HG02852 (cell line): Measurements from ENCODE around the gene CNDP2.
A peak's percentile ranks its signal among the peaks of the same experiment; 100 is the strongest.

Experiments
- ATAC-seq: cut with Tn5 transposase; IDR thresholded peaks from one replicate; pipeline ENCODE4 v1.9.1; 2021; ENCODE audit warnings: mild to moderate bottlenecking, moderate library complexity; ENCODE audit not compliant: unreplicated experiment

The CNDP2 gene

DNA sequence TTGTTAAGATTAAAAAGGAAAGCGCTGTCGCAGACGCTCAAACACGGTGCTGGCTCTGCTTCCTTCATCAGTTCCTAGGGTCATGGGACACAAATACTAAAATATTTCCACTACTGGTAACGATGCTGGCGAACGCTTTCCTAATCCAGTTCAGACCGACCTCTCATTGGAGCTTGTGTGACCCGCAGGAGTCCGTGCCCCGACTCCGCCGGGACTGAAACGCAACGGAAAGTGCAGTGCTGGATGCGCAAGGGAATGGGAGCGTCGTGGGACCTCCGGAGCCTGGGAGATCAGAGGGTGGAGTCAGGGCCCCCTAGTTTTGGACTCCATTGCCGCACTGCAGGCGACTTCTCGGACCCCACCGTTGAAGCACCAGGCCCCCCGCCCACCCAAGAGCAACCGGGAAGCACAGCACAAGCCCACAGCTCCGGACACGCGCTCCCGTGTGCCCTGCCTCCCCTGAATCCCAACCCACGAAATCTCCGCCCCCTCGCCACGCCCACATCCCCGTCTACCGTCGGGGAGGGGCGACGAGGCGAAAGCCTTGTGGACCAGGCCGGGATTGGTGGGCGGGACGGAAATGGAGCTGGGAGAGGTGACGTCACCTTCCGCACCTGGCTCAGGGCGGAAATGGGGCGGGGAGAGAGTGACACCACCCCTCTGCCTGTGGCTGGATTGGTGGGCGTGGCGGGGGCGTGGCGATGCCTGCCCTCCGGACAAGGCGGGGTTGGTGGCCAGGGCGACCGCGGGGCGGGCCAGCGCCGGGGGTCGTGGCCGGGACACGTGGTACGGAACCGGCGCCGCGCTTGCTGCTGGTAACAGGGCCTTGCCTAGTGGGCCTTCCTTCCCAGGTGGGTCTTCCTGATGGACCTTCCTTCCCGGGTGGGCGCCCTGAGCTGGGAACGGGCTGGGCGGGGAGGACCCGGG, at the start of gene CNDP2:
TSS of gene CNDP2 (plus strand) at position 783 of the 927 bp plus-strand sequence. CDS start 3,611 bp downstream, outside the sequence.
- peak; percentile 76 for ATAC-seq

GRCh38 chr18:74446631-74447403, 49.3 kb upstream of the CNDP2 start:
- ATAC-seq, result no peak

DNA sequence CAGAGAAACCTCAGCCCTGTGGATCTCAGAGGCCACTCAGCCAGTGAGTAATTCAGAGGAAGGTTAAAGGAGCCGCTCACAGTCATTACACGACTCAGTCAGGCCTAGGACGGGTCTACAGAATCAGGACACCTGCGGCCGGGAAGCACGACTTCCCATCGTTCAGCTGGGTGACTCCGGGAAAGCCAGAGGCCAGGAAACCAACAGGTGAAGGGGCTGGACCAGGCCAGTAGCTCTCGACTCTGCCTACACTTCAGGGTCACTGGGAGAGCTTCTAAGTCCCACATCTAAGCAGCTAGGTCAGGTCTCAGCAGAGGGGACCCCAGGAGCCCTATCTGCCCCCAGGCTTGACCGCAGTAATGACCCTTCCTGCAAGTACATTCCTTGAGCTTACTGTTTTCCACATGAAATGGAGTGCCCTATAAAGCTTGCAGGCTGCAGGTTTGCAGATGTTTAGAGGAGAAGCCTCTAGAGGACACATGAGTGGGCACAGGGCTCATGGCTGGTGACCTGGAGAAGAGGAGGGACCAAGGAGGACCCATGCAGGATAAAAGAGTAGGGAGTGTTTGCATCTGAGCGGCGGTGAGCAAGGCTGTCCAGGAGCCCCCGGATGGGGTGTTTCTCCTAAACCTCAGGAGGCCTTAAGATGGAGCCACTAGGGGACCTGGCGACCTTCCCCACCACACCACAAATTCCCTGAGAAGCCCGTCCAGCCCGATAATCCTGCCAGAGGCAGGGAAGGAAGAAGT, 48.6 kb upstream of the CNDP2 start:
- no peak for ATAC-seq

DNA sequence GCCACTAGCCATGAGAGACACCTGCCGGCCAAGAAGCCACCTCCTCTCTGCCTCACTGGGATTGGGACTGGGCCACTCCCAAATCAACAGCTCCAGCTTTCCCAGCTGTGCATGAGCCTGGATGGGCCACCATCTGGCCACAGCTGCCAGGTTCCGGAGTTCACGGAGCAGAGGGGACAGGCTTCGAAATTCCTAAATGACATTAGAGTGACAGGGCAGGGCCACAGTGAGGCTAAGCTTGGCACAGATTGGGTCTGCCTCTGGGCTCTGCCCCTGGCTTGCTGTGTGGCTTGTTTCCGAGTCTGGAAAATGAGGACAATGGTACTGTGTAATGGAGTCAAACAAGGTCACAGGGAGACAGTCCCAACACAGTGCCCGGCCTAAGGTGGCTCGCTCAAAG, 45.5 kb upstream of the CNDP2 start:
- no peak for ATAC-seq

DNA sequence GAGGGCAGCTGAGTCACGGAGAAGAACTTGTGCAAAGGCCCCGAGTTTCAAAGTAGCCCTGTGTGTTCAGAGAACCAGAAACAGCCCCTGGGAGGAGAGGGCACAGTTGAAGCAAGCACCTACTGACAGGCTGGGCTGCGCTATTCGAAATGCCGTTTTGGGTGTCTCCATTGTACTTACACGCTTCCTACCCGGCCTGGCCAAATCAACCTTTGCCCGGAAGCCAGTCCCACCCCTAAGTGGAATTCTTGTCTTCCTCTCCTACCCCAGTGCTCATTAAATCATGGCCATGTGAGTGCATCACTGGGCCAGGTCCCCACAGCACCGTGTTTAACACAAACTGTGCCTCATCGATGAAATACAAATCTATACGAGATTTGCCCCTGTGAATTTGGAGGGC, 45.0 kb upstream of the CNDP2 start:
- ATAC-seq, result no peak

DNA sequence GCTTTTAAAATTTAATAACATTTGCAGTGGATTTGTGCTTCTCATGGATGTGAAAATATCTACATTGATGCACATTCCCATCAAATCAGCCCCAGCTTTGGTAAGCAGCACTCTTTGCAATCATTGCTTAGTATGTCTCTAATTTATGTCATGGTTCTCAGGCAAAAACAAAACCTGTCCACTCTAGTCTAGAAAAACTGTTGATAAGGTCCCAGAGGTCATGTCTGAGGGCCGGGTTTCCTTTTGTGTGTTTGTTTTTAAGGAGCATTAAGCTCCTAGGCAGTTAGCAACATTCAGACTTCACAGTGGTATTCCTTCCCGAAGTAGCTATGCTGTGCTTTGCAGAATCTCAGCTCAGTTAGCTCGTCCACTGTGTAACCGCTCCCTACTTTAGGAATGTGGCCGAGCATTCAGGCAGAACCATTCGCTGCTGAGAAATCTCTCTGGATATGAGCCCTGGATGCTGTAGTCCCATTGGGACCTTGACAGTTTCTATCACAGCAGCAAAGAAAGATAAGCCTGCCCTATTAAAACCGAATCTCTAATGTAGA, 43.1 kb upstream of the CNDP2 start:
- no peak for ATAC-seq

- ATAC-seq, result no peak
Observed at GRCh38 chr18:74453642-74454198, 42.4 kb upstream of the CNDP2 start.

GRCh38 chr18:74454279-74454751, 41.8 kb upstream of the CNDP2 start:
- no peak for ATAC-seq

DNA sequence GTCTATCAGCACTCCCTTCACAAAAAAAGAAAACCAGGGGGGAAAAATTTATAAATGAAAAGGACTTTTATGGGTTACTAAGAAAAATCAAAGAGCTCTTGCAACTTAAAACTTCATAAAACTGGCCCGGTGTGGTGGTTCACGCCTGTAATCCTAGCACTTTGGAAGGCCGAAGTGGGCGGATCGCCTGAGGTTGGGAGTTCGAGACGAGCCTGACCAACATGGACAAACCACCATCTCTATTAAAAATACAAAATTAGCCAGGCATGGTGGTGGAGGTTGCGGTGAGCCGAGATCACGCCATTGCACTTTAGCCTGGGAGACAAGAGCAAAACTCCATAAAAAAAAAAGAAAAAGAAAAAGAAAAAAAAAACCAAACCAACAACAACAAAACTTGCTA, 40.8 kb upstream of the CNDP2 start:
- ATAC-seq, result no peak

DNA sequence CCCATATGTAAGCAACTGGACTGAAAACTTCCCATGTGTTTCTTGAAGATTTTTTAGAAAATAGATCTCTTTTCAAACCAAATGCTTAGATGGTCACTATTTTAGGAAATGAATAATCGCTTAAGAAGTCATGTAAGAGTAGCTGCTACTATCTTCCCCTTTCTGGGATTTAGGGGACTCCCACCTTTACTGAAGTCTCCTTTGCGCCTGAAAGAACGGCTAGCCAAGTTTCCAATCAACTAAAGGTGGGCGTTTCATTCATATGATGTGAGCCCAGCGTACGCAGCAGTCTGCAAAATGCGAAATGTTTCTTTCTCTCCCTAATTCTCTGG, 40.2 kb upstream of the CNDP2 start:
- ATAC-seq, result no peak

GRCh38 chr18:74456349-74457042, 39.7 kb upstream of the CNDP2 start:
- ATAC-seq, result no peak

DNA sequence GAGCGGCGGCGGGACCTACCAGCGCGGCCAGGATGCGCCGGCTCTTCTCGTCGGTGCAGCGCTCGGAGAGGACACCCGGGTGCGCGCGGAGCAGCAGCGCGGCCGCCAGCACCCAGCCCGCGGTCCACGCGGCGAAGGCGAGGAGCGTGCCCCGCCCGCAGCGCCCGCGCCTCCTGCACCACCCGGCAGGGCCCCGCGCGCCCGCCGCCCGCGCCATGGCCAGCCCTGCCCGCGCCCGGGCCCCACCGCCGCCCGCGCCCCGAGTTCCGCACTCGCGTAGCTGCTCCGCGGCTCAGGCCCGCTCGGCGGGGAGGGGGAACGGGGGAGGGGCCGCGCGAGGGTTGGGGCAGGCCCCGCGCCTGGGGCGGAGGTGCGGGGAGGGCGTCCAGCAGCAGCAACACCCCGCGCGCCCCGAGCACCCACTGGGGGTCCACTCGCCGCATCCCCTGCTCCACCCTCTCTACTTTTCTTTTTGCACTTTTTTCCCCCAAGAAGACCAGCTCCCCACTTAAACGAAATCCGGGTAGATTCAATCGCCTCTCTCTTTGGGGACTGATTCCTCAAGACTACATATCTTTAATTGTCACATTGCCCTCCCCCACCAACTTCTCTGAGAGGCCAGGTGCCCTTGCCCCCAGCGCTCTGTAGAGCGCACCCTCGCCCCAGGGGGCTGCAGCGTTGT, 39.0 kb upstream of the CNDP2 start, which contains the start of gene DIPK1C:
TSS of gene DIPK1C (minus strand) at position 266 of the 682 bp plus-strand sequence. CDS start at position 217, 49 bp downstream.
- ATAC-seq, result no peak

DNA sequence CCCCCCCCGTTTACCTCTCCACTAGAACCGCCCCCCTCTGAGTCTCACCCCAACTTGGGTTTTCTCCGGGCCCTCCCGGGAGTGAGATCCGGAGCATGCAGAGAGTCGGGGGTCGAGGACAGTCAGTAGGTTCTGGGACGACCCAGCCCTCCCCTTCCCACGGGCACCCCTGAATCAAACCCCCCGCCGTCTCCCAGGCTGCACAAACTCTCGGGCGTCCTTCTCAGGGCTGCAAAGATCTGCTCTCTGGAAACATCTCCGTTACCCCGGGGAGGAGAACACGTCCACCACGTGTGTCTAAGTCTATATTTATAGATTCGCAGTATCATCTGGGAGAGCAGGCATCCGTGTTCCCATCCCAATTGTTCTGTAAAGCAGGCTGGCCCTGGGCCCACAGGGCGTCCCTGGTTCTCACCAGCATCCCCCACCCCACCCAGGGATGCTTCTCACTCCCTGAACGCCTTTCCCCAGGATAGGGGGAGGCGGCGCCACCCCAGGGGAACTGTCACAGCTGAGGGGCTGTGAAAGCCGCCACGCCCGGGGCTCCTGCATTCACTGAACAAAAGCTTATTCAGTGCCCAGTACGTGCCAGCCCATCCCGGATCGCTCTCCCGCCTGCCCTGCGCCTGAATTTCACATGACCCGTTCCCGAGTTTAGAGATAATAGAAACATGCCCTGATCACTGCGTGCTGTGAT, 38.3 kb upstream of the CNDP2 start:
- ATAC-seq, result no peak

DNA sequence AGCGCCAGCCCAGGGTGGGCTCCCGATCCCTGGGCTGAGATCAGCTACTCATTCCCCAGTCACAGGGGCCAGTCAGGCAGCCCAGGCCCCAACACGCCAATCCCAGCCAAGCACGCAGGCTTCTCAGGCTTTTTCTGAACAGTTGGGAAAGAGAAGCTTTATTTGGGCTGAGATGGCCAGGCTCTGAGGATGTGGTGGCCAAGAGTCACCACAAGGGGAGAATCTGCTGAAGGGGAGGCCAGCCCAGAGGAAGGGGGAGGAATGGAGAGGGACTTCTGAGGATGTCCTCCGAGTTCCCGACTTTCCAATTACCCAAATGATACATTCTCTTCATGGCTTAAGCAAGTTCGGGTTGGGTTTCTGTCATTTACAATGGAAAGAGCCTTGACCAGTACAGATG, 36.3 kb upstream of the CNDP2 start:
- no peak for ATAC-seq

DNA sequence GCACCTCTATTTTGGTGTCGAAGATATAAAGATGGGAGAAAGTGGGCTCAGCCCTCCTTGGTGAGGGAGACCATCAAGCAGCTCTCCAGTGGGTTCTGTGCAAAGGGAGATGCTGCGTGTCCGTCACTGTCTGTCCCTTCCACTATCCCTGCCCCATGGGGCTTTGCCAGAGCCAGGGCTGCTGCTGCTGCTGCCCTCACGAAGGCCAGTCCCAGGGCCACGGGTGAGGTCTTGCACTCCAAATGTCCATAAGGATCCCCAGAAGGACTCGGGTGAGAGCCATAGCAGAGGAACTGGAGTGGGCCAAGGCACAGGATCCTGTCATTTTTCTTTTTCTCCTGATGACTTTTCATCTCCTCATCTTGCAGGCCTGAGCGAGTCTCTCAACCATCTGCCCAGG, 35.3 kb upstream of the CNDP2 start:
- ATAC-seq, result no peak

DNA sequence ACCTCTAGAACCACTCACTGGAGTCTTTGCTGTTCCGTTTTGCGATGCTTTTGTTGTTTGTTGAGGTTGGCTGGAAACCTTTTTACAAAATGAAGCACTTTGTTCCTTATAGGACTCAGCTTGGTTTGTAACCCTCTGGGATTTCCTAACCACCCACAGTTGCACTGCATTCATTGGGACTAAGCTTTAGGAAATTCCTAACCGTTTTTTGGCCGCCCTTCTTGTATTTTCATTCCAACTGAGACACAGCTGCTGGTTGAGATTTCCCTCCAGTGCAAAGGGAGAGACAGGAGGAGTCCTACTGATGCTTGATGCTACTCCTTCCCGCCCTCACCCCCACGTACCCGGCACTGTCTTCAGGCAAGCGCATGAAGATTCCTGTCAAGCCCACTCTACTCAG, 32.9 kb upstream of the CNDP2 start:
- ATAC-seq, result no peak

GRCh38 chr18:74463983-74464382, 32.2 kb upstream of the CNDP2 start:
- no peak for ATAC-seq

GRCh38 chr18:74465775-74466174, 30.4 kb upstream of the CNDP2 start:
- ATAC-seq, result no peak
